ENCODE data around the gene CEACAM19.

CEACAM19 gene

GRCh38 chr19:44694184-44694579, 22.9 kb downstream of the CEACAM19 start:
- no peak overlapping the region for H3K9ac ChIP-seq (ENCODE audit: low read depth, low read length)
- H3K4me1 ChIP-seq (ENCODE audit: control insufficient read depth, insufficient read depth, low read length) = peaks cover 13% of the 10 kb centered on the region
- H3K36me3 ChIP-seq (ENCODE audit: insufficient read depth, low read length) = no peaks in the 10 kb centered on the region
- peaks cover 4% of the 10 kb centered on the region for H3K27me3 ChIP-seq (ENCODE audit: control insufficient read depth, insufficient read depth, low read length)
- H3K9me3 ChIP-seq (replicated peaks; ENCODE audit: low read length) = no peaks in the 10 kb centered on the region
- H3K4me2 ChIP-seq (ENCODE audit: low read length) = no peak overlapping the region
- H3K4me3 ChIP-seq (ENCODE audit: low read length) = no peak overlapping the region

- H3K4me3 ChIP-seq (ENCODE audit: low read length) = no peak overlapping the region
- peaks cover 4% of the 10 kb centered on the region for H3K27me3 ChIP-seq (ENCODE audit: control insufficient read depth, insufficient read depth, low read length)
- no peak overlapping the region for H3K9ac ChIP-seq (ENCODE audit: low read depth, low read length)
Observed at GRCh38 chr19:44696939-44697669, 25.8 kb downstream of the CEACAM19 start.

DNA sequence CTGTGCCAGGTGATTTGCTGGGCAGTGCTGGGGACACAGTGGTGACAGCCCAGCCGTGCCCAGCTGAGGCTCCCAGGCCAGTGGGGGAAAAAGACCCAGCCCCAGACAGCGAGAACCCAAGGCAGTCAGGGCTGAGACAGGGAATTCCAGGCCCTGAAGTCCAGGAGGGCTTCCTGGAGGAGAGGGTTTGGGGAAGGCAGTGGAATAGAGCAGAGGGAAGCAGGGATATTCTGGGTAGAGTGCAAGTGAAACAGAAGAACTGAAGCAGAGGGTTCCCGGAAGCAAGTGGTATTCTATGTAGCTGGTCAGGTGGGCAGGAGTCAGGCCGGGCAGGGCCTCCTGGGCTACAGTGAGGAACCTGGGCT, 26.4 kb downstream of the CEACAM19 start:
- Histone ChIP-seq H3K27me3 (ENCODE audit: control insufficient read depth, insufficient read depth, low read length) (peaks cover 4% of the 10 kb centered on the region), H3K36me3 (ENCODE audit: insufficient read depth, low read length) (no peaks in the 10 kb centered on the region), H3K9me3 (replicated peaks; ENCODE audit: low read length) (no peaks in the 10 kb centered on the region), H3K4me1 (ENCODE audit: control insufficient read depth, insufficient read depth, low read length) (peaks cover 1% of the 10 kb centered on the region), H3K4me2 (ENCODE audit: low read length) (no peak overlapping the region), H3K4me3 (ENCODE audit: low read length) (no peak overlapping the region), H3K9ac (ENCODE audit: low read depth, low read length) (no peak overlapping the region)

More at GRCh38 chr19:44696939-44697669, 25.8 kb downstream of the CEACAM19 start:
- no peaks in the 10 kb centered on the region for H3K36me3 ChIP-seq (ENCODE audit: insufficient read depth, low read length)
- H3K4me1 ChIP-seq (ENCODE audit: control insufficient read depth, insufficient read depth, low read length) = peaks cover 7% of the 10 kb centered on the region
- H3K9me3 ChIP-seq (replicated peaks; ENCODE audit: low read length) = no peaks in the 10 kb centered on the region
- no peak overlapping the region for H3K4me2 ChIP-seq (ENCODE audit: low read length)

DNA sequence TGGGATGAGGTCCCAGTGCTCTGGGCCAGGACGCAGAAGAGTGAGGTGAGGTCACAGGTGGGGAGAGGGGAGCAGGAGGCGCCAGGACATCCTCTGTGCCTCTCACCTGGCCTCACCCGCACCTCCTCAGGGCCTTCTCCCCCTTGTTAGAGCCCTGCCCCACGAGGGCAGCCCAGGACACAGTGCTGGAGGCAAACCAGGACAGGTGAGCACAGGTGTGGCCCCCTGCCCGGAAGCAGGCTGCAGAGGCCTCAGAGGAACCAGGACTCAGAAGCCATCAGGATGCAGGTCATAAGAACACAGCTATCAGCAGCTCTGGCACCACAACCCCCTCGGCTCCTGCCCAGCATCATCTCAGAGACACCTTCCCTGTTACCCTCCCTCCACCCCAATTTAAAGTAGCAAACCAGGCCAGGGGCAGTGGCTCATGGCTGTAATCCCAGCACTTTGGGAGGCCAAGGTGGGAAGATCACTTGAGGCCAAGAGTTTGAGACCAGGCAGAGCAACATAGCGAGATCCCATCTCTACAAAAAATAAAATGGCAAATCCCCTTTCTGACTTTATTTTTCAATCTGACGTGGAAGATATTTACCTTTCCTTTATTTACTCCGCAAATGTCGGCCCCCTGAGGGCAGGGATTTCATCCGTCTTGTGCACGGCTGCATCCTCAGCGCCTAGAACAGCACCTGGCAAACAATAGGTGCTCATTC, 27.4 kb downstream of the CEACAM19 start, which contains the start of gene CEACAM16:
TSS of gene CEACAM16 (plus strand) at position 660 of the 710 bp plus-strand sequence. CDS start 2,306 bp downstream, outside the sequence.
- Histone ChIP-seq H3K4me2 (ENCODE audit: low read length) (no peak within 1 kb of the TSS), H3K36me3 (ENCODE audit: insufficient read depth, low read length) (no peaks in the 10 kb centered on the region), H3K27me3 (ENCODE audit: control insufficient read depth, insufficient read depth, low read length) (peaks cover 4% of the 10 kb centered on the region), H3K4me1 (ENCODE audit: control insufficient read depth, insufficient read depth, low read length) (no peaks in the 10 kb centered on the region), H3K9ac (ENCODE audit: low read depth, low read length) (no peak within 1 kb of the TSS), H3K4me3 (ENCODE audit: low read length) (no peak within 1 kb of the TSS), H3K9me3 (replicated peaks; ENCODE audit: low read length) (no peaks in the 10 kb centered on the region)

GRCh38 chr19:44700547-44700946, 29.3 kb downstream of the CEACAM19 start:
- H3K4me1 ChIP-seq (ENCODE audit: control insufficient read depth, insufficient read depth, low read length) = no peaks in the 10 kb centered on the region
- no peak overlapping the region for H3K9ac ChIP-seq (ENCODE audit: low read depth, low read length)
- no peak overlapping the region for H3K4me3 ChIP-seq (ENCODE audit: low read length)
- H3K4me2 ChIP-seq (ENCODE audit: low read length) = no peak overlapping the region
- no peaks in the 10 kb centered on the region for H3K9me3 ChIP-seq (replicated peaks; ENCODE audit: low read length)
- H3K36me3 ChIP-seq (ENCODE audit: insufficient read depth, low read length) = no peaks in the 10 kb centered on the region
- H3K27me3 ChIP-seq (ENCODE audit: control insufficient read depth, insufficient read depth, low read length) = peaks cover 7% of the 10 kb centered on the region

- peaks cover 12% of the 10 kb centered on the region for H3K27me3 ChIP-seq (ENCODE audit: control insufficient read depth, insufficient read depth, low read length)
- no peak overlapping the region for H3K4me3 ChIP-seq (ENCODE audit: low read length)
- H3K4me2 ChIP-seq (ENCODE audit: low read length) = no peak overlapping the region
- no peaks in the 10 kb centered on the region for H3K36me3 ChIP-seq (ENCODE audit: insufficient read depth, low read length)
- H3K4me1 ChIP-seq (ENCODE audit: control insufficient read depth, insufficient read depth, low read length) = no peaks in the 10 kb centered on the region
- no peak overlapping the region for H3K9ac ChIP-seq (ENCODE audit: low read depth, low read length)
- H3K9me3 ChIP-seq (replicated peaks; ENCODE audit: low read length) = no peaks in the 10 kb centered on the region
Observed at GRCh38 chr19:44701228-44701627, 29.9 kb downstream of the CEACAM19 start.

- no peak overlapping the region for H3K9ac ChIP-seq (ENCODE audit: low read depth, low read length)
- H3K4me2 ChIP-seq (ENCODE audit: low read length) = no peak overlapping the region
- no peaks in the 10 kb centered on the region for H3K9me3 ChIP-seq (replicated peaks; ENCODE audit: low read length)
- no peaks in the 10 kb centered on the region for H3K4me1 ChIP-seq (ENCODE audit: control insufficient read depth, insufficient read depth, low read length)
- H3K4me3 ChIP-seq (ENCODE audit: low read length) = no peak overlapping the region
- H3K27me3 ChIP-seq (ENCODE audit: control insufficient read depth, insufficient read depth, low read length) = peaks cover 24% of the 10 kb centered on the region
- H3K36me3 ChIP-seq (ENCODE audit: insufficient read depth, low read length) = no peaks in the 10 kb centered on the region
Observed at GRCh38 chr19:44702551-44703176, 31.4 kb downstream of the CEACAM19 start.

DNA sequence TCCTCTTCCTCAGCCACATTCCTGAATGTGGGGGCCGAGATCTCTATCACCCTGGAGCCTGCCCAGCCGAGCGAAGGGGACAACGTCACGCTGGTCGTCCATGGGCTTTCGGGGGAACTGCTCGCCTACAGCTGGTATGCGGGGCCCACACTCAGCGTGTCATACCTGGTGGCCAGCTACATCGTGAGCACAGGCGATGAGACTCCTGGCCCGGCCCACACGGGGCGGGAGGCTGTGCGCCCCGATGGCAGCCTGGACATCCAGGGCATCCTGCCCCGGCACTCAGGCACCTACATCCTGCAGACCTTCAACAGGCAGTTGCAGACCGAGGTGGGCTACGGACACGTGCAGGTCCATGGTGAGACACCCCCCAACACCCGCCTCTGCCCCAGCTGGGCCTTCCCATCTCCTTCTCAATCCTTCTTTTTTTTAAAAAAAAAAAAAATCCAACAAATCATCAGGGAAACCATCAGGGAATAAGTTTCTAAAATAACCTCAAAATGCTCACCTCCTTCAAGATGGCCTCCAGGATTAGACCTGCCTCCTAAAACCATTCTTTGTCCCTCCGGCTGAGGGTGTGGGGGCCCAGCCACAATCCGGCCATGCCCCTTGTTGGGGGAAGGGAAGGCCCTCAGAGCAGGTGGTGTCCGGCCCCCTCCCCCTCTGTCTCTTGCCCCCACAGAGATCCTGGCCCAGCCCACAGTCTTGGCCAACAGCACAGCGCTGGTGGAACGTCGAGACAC, 32.2 kb downstream of the CEACAM19 start:
- Histone ChIP-seq H3K4me3 (ENCODE audit: low read length) (no peak overlapping the region), H3K4me1 (ENCODE audit: control insufficient read depth, insufficient read depth, low read length) (no peaks in the 10 kb centered on the region), H3K4me2 (ENCODE audit: low read length) (no peak overlapping the region), H3K27me3 (ENCODE audit: control insufficient read depth, insufficient read depth, low read length) (peaks cover 26% of the 10 kb centered on the region), H3K9me3 (replicated peaks; ENCODE audit: low read length) (no peaks in the 10 kb centered on the region), H3K36me3 (ENCODE audit: insufficient read depth, low read length) (no peaks in the 10 kb centered on the region), H3K9ac (ENCODE audit: low read depth, low read length) (no peak overlapping the region)

- no peak overlapping the region for H3K4me2 ChIP-seq (ENCODE audit: low read length)
- peaks cover 26% of the 10 kb centered on the region for H3K27me3 ChIP-seq (ENCODE audit: control insufficient read depth, insufficient read depth, low read length)
- no peaks in the 10 kb centered on the region for H3K36me3 ChIP-seq (ENCODE audit: insufficient read depth, low read length)
- no peaks in the 10 kb centered on the region for H3K4me1 ChIP-seq (ENCODE audit: control insufficient read depth, insufficient read depth, low read length)
- H3K9ac ChIP-seq (ENCODE audit: low read depth, low read length) = no peak overlapping the region
- no peak overlapping the region for H3K4me3 ChIP-seq (ENCODE audit: low read length)
- no peaks in the 10 kb centered on the region for H3K9me3 ChIP-seq (replicated peaks; ENCODE audit: low read length)
Observed at GRCh38 chr19:44704982-44705381, 33.7 kb downstream of the CEACAM19 start.

DNA sequence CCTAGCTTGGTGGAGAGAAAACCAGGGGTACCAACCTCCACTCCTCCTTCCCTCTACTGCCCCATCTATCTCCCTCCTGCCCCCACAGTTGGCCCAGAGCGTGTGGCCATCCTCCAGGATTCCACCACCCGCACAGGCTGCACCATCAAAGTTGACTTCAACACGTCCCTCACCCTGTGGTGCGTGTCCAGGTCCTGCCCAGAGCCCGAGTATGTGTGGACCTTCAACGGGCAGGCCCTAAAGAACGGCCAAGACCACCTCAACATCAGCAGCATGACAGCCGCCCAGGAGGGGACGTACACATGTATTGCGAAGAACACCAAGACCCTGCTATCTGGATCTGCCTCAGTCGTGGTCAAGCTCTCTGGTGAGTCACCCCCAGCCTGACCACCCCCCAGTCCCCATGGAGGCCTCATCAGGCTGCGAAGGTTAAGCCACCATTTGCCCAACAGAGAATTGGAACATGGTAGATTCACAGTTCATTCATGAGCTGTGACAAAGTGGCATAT, 34.3 kb downstream of the CEACAM19 start:
- H3K9me3 ChIP-seq (replicated peaks; ENCODE audit: low read length) = no peaks in the 10 kb centered on the region
- no peaks in the 10 kb centered on the region for H3K36me3 ChIP-seq (ENCODE audit: insufficient read depth, low read length)
- no peak overlapping the region for H3K4me3 ChIP-seq (ENCODE audit: low read length)
- H3K27me3 ChIP-seq (ENCODE audit: control insufficient read depth, insufficient read depth, low read length) = peaks cover 26% of the 10 kb centered on the region
- no peak overlapping the region for H3K9ac ChIP-seq (ENCODE audit: low read depth, low read length)
- H3K4me1 ChIP-seq (ENCODE audit: control insufficient read depth, insufficient read depth, low read length) = no peaks in the 10 kb centered on the region
- H3K4me2 ChIP-seq (ENCODE audit: low read length) = no peak overlapping the region

All from skeletal muscle satellite cell (primary cell).